Endothelial cell of umbilical vein (primary cell): Measurements from ENCODE around the gene ATG101.

Experiments
- EZH2 ChIP-seq: IDR thresholded peaks from 2 replicates; pipeline ENCODE4 v1.6.1; 2012; ENCODE audit warnings: borderline replicate concordance, low read depth, mild to moderate bottlenecking, moderate library complexity, low read length, inconsistent platforms; ENCODE audit not compliant: severe bottlenecking
- POLR2A ChIP-seq: IDR thresholded peaks from 2 replicates; pipeline ENCODE4 v1.6.1; 2012; ENCODE audit warnings: low read depth, mild to moderate bottlenecking, control low read depth, low read length
- POLR2AphosphoS5 ChIP-seq: IDR thresholded peaks from 2 replicates; pipeline ENCODE4 v1.6.1; 2012; ENCODE audit warnings: low read depth, mild to moderate bottlenecking, control low read depth, low read length, moderate library complexity; ENCODE audit not compliant: insufficient read depth
- TF ChIP-seq, protein P1 (sequence below), 2 donors: IDR thresholded peaks; 1 replicate in 1 of 2; 2 replicates in 1 of 2; pipeline ENCODE4 v1.5.1; 2011; ENCODE audit warnings: low read length in 2 of 2, mild to moderate bottlenecking in 2 of 2, moderate library complexity in 2 of 2, control low read depth in 1 of 2, inconsistent platforms in 1 of 2, low read depth in 1 of 2; ENCODE audit not compliant: insufficient read depth in 1 of 2; ENCODE audit errors: extremely low read depth in 1 of 2

DNA sequence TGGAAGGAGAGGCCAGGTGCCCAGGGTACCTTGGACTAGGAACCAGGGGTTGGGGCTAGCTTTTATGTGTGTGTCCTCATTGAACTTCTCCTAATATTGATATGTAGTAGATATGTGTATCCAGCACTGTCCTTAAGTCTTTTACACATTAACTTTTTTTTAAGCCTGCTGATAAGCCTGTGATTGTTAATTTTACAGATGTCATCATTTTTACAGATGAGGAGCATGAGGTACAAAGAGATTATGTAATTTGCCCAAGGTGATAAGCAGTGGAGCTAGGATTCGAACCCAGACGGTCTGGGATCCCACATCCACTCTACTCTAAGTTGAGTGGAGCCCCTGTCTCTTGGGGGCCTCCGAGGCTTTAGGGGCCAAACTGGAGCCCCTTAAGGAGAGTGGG lies 28.7 kb upstream of the ATG101 start:
- TF ChIP-seq POLR2A (no peak), EZH2 (no peak), POLR2AphosphoS5 (no peak)
- TF ChIP-seq, protein P1, sequence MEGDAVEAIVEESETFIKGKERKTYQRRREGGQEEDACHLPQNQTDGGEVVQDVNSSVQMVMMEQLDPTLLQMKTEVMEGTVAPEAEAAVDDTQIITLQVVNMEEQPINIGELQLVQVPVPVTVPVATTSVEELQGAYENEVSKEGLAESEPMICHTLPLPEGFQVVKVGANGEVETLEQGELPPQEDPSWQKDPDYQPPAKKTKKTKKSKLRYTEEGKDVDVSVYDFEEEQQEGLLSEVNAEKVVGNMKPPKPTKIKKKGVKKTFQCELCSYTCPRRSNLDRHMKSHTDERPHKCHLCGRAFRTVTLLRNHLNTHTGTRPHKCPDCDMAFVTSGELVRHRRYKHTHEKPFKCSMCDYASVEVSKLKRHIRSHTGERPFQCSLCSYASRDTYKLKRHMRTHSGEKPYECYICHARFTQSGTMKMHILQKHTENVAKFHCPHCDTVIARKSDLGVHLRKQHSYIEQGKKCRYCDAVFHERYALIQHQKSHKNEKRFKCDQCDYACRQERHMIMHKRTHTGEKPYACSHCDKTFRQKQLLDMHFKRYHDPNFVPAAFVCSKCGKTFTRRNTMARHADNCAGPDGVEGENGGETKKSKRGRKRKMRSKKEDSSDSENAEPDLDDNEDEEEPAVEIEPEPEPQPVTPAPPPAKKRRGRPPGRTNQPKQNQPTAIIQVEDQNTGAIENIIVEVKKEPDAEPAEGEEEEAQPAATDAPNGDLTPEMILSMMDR (IDR thresholded peaks at IDR 0.05; ENCODE audit: extremely low read depth in 1 of 2, insufficient read depth in 1 of 2, low read depth in 1 of 2, low read length in 2 of 2): no peak
